GM18868 (cell line): ENCODE data around the gene NHSL2.
A peak's percentile ranks its signal among the peaks of the same experiment; 100 is the strongest.

Experiments
- ATAC-seq: cut with Tn5 transposase; IDR thresholded peaks from one replicate; pipeline ENCODE4 v1.9.1; 2021; ENCODE audit warnings: mild to moderate bottlenecking, moderate library complexity; ENCODE audit not compliant: unreplicated experiment

Gene NHSL2

DNA sequence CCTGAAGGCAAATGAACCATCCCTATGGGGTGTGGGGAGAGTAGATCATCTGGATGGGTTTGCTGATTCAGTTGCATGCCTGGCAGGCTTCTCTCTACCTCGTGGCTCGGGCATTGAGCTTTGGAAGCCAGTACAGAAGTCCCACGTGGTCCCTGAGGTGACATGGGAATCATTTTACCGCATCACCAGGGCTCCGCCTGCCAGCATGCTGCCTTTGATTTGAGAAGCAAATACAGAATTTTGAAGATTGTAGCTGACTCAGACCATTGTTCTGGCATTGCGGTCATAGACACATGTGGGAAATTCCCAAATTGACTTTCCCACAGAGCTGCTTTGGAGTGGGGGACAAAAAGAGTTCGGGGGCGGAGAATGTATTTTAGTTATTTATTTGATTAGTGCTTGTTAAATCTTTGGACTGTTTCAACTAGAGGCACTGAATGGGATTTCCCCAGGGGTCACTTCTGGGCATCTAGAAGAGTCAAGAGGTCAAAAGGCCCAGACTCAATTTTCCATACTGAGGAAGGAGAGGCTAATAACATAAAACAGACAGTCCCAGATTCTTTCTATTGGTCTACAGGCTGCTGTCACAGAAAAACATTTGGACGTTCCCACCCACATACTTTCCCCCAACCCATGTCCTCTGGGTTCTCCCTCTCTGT, 79.3 kb downstream of the NHSL2 start:
- ATAC-seq, result no peak

- no peak for ATAC-seq
These were observed 79.9 kb downstream of the NHSL2 start for GRCh38 chrX:71990518-71990917.

- no peak for ATAC-seq
These were observed 80.5 kb downstream of the NHSL2 start for GRCh38 chrX:71991164-71991563.

DNA sequence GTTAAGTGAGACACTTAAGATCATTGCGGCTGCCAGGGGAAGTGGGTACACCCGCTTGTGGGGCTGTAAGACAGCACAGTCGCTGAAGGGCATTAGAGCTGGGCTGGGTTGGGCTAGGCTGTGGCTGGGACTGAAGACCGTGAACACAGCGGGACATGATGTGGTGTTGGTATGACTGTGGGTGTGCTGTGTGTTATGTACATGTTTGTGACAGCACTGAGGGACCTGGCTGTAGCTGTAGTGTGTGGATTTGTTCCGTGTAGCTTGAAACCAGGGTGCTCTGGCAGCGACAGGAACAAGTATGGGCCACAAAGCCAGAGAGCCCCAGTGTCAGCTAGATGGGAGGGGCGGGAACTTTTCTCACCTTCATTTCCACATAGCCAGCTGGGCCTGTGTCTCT, 82.1 kb downstream of the NHSL2 start:
- peak; percentile 76 for ATAC-seq

GRCh38 chrX:71993371-71993770, 82.7 kb downstream of the NHSL2 start:
- no peak for ATAC-seq

GRCh38 chrX:71994601-71995000, 84.0 kb downstream of the NHSL2 start:
- ATAC-seq, result no peak

DNA sequence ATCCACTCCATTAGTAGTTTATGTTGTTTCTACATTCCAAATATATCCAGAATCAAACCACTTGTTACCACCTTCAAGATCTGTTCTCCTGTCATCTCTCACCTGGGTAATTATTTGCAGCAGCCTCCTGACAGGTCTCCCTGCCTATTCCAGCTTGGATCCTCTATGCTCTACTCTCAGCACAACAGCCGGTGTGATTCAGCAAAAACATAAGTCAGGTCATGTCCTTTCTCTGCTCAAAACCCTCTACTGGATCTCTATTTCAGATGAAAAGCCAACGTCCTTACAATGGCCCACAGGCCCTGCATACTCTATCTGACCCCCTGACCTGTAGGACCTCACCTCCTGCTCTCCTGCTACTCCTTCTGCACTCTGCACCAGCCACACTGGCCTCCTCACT, 84.5 kb downstream of the NHSL2 start:
- no peak for ATAC-seq

DNA sequence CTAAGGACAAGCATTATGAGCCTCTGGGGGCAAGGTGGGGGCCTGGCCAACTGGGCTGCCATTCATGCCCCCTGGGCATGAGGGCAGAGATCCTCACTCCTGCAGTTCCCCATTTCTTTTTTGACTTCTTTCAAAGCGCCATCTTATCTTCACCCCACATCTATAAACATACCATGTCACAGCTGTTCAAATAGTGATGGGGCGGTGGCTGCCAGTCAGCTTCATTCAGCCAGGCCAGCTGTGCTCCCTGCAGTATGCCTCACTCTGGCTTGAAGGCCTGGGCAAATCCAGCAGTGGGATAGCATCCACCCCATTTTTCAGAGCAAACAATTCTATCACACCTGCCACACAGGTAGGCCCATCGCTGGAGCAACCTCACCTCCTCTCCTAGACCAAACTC, 85.5 kb downstream of the NHSL2 start:
- ATAC-seq, result no peak

DNA sequence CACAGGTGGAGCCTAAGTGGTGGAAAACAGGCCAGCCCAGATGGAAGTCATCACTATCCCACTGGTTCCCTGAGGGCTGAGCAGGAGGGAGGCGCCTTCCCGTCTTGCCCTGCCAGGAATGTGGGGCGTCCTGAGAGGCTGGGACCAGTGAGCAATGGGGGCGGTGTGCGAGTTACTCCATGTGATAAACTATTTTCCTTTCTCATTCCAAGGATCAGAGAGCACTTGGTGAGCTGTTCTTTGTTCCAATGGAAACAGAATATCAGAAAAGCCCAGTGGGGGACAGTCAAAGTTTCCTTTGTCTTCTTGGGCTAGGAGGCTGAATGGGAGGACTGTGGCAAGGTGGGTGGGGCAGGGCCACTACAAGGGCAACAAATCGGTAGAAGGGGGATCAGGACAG, 86.2 kb downstream of the NHSL2 start:
- ATAC-seq, result no peak

- no peak for ATAC-seq
These were observed 86.7 kb downstream of the NHSL2 start for GRCh38 chrX:71997320-71997719.

DNA sequence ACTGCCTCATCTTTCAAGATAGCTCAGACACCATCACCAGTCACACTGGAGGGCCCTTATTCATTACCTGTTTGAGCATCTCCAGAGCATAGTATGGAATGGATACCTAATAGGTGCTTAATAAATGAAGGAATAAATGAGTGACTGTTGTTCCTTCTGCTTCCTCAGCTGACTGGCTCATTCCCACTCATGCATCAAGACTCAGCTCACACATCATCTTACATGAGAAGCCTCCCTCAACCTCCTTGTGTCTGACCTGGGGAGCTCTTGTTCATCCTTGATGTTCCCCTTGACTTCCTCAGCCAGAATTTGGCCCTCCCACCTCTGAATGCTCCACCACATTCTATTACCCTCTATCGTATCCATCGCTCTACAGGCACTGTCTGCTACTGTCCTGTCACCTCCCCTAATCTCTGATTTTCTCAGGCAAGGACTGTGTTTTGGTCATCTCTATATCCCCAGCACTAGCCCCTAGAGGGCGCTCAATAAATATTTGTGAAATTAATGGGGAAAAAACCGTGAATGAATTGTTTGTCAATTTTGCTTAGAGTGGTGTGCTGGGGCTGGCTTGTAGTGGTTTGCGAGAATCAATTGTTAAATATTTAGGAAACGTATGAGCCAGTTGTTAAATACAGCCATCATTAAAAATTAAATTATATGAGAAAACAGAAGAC, 88.3 kb downstream of the NHSL2 start:
- ATAC-seq, result peak; percentile 59

DNA sequence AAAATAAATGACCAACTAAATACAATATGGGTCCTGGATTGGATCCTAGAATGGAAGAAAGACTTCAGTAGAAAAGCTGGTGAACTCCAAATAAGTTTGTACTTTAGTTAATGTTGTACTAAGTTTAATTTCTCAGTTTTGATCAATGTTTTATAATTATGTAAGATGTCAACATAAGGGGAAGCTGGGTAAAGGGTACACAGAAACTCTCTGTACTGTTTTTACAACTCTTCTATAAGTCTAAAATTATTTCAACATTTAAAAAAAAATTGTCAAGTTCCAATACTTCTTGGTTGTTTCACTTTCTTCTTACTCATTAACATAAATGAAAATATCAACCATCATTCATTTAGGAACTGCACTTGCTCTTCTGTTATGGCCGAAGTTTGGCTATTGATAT, 88.9 kb downstream of the NHSL2 start:
- no peak for ATAC-seq

GRCh38 chrX:72001471-72001870, 90.8 kb downstream of the NHSL2 start:
- no peak for ATAC-seq

GRCh38 chrX:72001906-72002305, 91.3 kb downstream of the NHSL2 start:
- no peak for ATAC-seq

- no peak for ATAC-seq
These were observed 92.2 kb downstream of the NHSL2 start for GRCh38 chrX:72002875-72003274.

DNA sequence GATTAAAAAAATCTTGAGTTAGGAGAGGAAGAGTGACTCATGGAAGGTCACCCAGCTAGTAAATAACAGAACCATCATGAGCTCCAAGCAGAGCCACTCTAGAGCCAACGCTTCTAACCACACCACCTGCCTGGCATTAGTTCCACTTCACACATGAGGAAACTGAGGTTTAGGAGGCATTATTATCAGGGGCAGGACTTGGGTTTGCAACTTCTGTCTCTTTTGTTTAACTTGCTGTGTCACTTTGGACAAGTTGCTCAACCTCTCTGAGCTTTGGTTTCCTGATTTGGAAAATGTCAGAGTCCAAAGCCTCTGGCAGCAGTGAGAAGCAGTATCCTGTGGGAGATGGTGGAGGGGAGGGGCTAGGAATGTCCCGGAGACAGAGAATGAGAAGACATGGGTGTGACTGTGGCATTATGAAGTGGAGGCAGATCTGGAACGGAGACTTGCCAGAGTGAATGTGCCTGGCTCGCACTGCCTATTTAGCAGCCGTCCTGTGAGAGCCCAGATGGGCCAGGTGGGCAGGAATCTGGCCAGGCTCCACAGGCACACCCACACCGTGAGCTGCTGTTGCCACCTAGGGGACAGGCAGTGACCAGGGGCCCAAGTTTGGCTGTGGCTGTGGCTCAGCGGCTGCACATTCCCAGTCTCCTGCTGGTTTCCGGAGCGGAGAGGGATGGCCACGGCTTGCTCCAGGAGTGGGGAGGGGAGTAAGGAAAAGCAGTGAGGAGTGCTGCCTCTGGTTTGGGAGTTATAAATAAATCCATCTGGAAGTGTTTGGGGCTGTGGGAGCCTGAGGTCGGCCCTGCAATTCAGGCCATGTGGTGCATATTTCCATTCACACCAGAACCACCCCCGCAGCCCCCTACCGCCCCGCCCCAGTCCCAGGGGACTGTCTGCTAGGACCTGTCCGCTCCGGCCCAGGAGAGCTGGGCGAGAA, 93.4 kb downstream of the NHSL2 start:
- ATAC-seq, result no peak

DNA sequence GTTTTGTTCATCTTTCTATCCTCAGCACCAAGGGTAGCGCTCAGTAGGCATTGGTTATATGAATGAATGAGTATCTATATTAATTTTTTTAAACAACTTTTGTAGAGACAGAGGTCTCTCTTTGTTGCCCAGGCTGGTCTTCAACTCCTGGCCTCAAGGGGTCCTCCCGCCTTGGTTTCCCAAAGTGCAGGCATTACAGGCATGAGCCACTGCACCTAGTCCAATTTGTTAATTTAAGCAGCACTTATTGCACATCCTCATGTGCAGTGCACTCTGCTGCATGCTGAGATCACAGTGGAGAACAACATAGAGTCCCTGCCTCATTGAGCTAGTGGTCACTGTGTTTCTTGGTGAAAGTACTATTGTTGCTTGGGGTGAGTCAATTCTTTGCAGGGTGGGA, 94.4 kb downstream of the NHSL2 start:
- ATAC-seq, result no peak

DNA sequence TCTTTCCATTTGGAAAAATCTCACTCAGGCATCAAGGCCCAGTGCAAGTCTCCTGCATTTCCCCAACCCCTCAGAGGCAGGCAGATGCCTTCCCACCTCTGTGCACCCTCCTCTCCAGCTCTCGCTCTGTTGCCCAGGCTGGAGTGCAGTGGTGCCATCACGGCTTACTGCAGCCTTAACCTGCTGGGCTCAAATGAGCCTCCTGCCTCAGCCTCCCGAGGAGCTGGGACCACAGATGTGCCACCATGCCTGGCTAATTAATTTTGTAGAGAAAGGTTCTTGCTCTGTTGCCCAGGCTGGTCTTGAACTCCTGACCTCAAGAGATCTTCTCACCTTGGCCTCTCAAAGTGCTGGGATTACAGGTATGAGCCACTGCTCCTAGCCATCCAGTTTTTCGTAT, 95.8 kb downstream of the NHSL2 start:
- ATAC-seq, result no peak

- ATAC-seq, result no peak
These were observed 99.1 kb downstream of the NHSL2 start for GRCh38 chrX:72009731-72010130.

DNA sequence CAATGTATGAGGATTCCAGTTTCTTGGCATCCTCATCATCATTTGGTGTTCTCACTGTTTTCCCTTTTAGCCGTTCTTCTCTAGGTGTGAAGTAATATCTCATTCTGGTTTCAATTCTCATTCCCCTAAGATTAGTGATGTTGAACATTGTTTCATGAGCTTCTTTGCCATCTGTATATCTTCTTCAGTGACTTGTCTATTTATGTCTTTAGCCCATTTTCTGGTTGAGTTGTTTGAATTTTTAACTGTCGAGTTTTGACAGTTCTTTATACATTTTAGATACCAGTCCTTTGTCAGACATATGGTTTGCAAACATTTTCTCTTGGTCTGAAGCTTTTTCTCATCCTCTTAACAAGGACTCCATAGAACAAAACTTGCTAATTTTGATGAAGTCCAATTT, 101.1 kb downstream of the NHSL2 start:
- ATAC-seq, result no peak

- no peak for ATAC-seq
These were observed 104.7 kb downstream of the NHSL2 start for GRCh38 chrX:72015383-72015782.
